Fibroblast of lung (primary cell): ENCODE measurements around the gene IGSF21. TPM values are rescaled to one million over a fixed set of nuclear protein-coding genes. Genes with fewer than 3 reads are reported as not detected.

ENCODE experiments used
- DNase-seq, 2 donors: peaks; one replicate each; pipeline versions ENCODE4 v3.0.0 to v3.0.0-alpha.2; 2010; ENCODE audit warnings: low read depth in 2 of 2
- H2AFZ ChIP-seq: 2 replicates; pipeline ENCODE4 v1.5.1; 2012; ENCODE audit warnings: low read length, control low read depth, inconsistent platforms
- H3K27ac ChIP-seq: 2 replicates; pipeline ENCODE4 v1.5.1; 2011; ENCODE audit warnings: low read length, control low read depth; ENCODE audit not compliant: insufficient read depth
- H3K27me3 ChIP-seq: 2 replicates; pipeline ENCODE4 v1.5.1; 2011; ENCODE audit warnings: mild to moderate bottlenecking, low read length; ENCODE audit not compliant: control insufficient read depth, insufficient read depth
- H3K36me3 ChIP-seq: 2 replicates; pipeline ENCODE4 v1.5.1; 2011; ENCODE audit warnings: low read length; ENCODE audit not compliant: control insufficient read depth, insufficient read depth
- H3K4me1 ChIP-seq: 2 replicates; pipeline ENCODE4 v1.5.1; 2011; ENCODE audit warnings: low read length; ENCODE audit not compliant: control insufficient read depth, insufficient read depth; ENCODE audit errors: extremely low read depth
- H3K4me2 ChIP-seq: 2 replicates; pipeline ENCODE4 v1.5.1; 2011; ENCODE audit warnings: low read length, control low read depth; ENCODE audit not compliant: insufficient read depth; ENCODE audit errors: extremely low read depth
- H3K4me3 ChIP-seq, 4 experiments: fragments of 200-600 bp in 1 of 4; sonication (generic) in 1 of 4; replicated peaks in 1 of 4; 2 replicates each; pipeline ENCODE4 v1.5.1; 2011 to 2016; ENCODE audit warnings: low read length in 4 of 4, low read depth in 3 of 4, mild to moderate bottlenecking in 3 of 4, control low read depth in 2 of 4, inconsistent platforms in 1 of 4, mixed read lengths in 1 of 4; ENCODE audit not compliant: insufficient read depth in 1 of 4; ENCODE audit errors: control extremely low read depth in 1 of 4
- H3K79me2 ChIP-seq: 2 replicates; pipeline ENCODE4 v1.5.1; 2012; ENCODE audit warnings: mild to moderate bottlenecking, low read length, inconsistent platforms; ENCODE audit not compliant: control insufficient read depth, insufficient read depth
- H3K9ac ChIP-seq: 2 replicates; pipeline ENCODE4 v1.5.1; 2011; ENCODE audit warnings: mild to moderate bottlenecking, low read length, control low read depth; ENCODE audit not compliant: insufficient read depth
- H3K9me3 ChIP-seq: 2 replicates; pipeline ENCODE4 v1.5.1; 2012; ENCODE audit warnings: low read depth, low read length; ENCODE audit not compliant: control insufficient read depth, insufficient read depth
- H4K20me1 ChIP-seq: 2 replicates; pipeline ENCODE4 v1.5.1; 2011; ENCODE audit warnings: low read length; ENCODE audit not compliant: control insufficient read depth, insufficient read depth; ENCODE audit errors: extremely low read depth
- CTCF ChIP-seq, 2 donors: IDR thresholded peaks in 1 of 2; conservative IDR thresholded peaks in 1 of 2; 1 replicate in 1 of 2; 2 replicates in 1 of 2; pipeline ENCODE4 v1.5.1; 2011 to 2012; ENCODE audit warnings: low read length in 2 of 2, control low read depth in 1 of 2, inconsistent platforms in 1 of 2, low read depth in 1 of 2, mild to moderate bottlenecking in 1 of 2
- EZH2 ChIP-seq: IDR thresholded peaks from 2 replicates; pipeline ENCODE4 v1.5.1; 2012; ENCODE audit warnings: low read length, control low read depth, mild to moderate bottlenecking; ENCODE audit errors: missing control alignments
- polyA plus RNA-seq, 2 donors: library from polyadenylated mRNA; depleted of rRNA in 1 of 2; stranded (reverse) in 1 of 2; unstranded in 1 of 2; fragments of >200 nt; gene quantifications; 2 replicates each; pipeline ENCODE4 v1.2.1, GENCODE V29; 2011 to 2012; ENCODE audit warnings: missing spikeins in 1 of 2
- total RNA-seq: library from RNA; depleted of rRNA; stranded (reverse); fragments of >200 nt; gene quantifications from 2 replicates; pipeline ENCODE4 v1.2.1, GENCODE V29; 2014

The IGSF21 gene
- total and polyA plus RNA-seq, 2 donors (not counting 1 experiment from before 2014, with no cell fraction given): not detected

GRCh38 chr1:18307329-18307898 lies 199.8 kb downstream of the IGSF21 start:
- DNase-seq: no peak
- no peaks in the 10 kb centered on the region for H3K36me3 ChIP-seq
- no peaks in the 10 kb centered on the region for H3K79me2 ChIP-seq
- no peaks in the 10 kb centered on the region for H3K4me1 ChIP-seq
- no peak overlapping the region for H3K27ac ChIP-seq
- no peaks in the 10 kb centered on the region for H4K20me1 ChIP-seq
- H3K27me3 ChIP-seq: no peaks in the 10 kb centered on the region
- H3K9ac ChIP-seq: no peak overlapping the region
- no peak for TF ChIP-seq EZH2
- no peak overlapping the region for H3K4me3 ChIP-seq
- H3K4me2 ChIP-seq: no peak overlapping the region
- no peak overlapping the region for H2AFZ ChIP-seq
- no peaks in the 10 kb centered on the region for H3K9me3 ChIP-seq

- Histone ChIP-seq H3K4me2 (no peak overlapping the region), H3K9me3 (no peaks in the 10 kb centered on the region), H3K27ac (no peak overlapping the region), H3K9ac (no peak overlapping the region), H3K27me3 (no peaks in the 10 kb centered on the region), H3K4me1 (no peaks in the 10 kb centered on the region), H3K4me3 (no peak overlapping the region), H3K79me2 (no peaks in the 10 kb centered on the region), H4K20me1 (no peaks in the 10 kb centered on the region), H3K36me3 (no peaks in the 10 kb centered on the region), H2AFZ (no peak overlapping the region)
- no peak for DNase-seq
- no peak for TF ChIP-seq EZH2
- TF ChIP-seq CTCF (conservative IDR thresholded peaks at IDR 0.05 in 1 of 2, IDR thresholded peaks at IDR 0.05 in 1 of 2; ENCODE audit: low read depth in 1 of 2, low read length in 2 of 2): no peak
These were observed 202.1 kb downstream of the IGSF21 start for GRCh38 chr1:18309552-18310155.

DNA sequence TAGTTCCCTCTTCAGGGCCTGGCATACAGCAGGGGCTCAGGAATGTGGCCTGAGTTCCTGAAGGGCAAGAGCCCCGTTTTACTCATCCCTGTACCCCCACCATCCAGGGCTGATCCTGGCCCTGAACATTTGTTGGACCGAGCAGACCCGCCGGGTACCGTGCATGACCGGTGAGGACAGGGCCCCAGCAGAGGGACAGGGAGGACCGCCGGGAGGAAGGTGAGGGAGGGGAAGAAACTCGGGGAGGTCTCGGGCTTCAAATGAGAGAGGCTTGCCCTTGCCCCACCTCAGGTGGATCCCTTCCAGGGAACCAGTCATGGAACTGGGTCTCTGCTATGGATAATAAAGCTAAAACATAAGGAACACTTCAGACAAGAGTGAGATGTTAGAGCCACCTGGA lies 205.4 kb downstream of the IGSF21 start:
- Histone ChIP-seq H3K27me3 (no peaks in the 10 kb centered on the region), H3K9me3 (no peaks in the 10 kb centered on the region), H3K9ac (no peak overlapping the region), H3K4me2 (no peak overlapping the region), H3K79me2 (no peaks in the 10 kb centered on the region), H3K4me3 (no peak overlapping the region), H3K27ac (no peak overlapping the region), H3K36me3 (no peaks in the 10 kb centered on the region), H3K4me1 (no peaks in the 10 kb centered on the region), H2AFZ (no peak overlapping the region), H4K20me1 (no peaks in the 10 kb centered on the region)
- TF ChIP-seq EZH2 (no peak), CTCF (conservative IDR thresholded peaks at IDR 0.05 in 1 of 2, IDR thresholded peaks at IDR 0.05 in 1 of 2; ENCODE audit: low read depth in 1 of 2, low read length in 2 of 2) (no peak)
- DNase-seq: no peak
